ENCODE data around the gene EOGT.

DNA sequence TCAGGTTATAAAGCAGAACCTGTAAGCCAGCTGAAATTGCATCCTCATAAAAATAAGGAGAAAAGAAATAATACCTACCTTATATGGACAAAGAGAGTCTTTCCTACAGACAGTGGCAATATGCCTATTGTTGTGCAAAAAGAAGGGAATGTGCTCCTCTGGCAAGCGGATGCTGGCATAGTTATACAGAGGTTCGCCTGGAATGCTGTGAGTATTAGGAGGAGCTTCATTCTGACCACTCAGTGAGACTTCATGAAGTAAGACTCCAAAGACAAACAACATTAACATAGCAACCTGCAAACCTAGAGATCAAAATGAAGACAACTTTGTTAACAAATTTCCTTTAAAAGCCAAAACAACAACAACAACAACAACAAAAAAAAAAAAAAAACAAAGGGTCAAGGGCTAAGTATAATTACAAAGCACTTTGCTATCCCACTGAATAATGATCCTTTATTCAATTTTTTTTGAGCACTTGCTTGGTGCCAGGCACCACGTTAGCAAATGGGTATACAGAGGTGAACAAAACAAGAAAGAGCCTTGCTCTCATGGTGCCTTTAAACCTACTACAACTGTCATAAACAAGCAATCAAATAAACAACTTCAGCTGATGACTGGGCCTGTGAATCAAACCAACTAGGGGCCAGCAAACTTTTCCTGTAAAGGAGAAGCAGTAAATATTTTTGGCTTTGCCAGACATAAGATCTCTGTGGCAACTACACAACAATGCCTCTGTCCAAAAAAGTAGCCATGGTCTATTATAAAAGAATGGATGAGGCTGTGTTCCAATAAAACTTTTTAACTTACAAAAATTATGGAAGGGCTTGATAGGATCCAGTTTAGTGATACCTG is 3.7 kb downstream of the EOGT start:
- TF ChIP-seq EP300 (IDR thresholded peaks at IDR 0.05), result no peak
- TF ChIP-seq, protein P1, sequence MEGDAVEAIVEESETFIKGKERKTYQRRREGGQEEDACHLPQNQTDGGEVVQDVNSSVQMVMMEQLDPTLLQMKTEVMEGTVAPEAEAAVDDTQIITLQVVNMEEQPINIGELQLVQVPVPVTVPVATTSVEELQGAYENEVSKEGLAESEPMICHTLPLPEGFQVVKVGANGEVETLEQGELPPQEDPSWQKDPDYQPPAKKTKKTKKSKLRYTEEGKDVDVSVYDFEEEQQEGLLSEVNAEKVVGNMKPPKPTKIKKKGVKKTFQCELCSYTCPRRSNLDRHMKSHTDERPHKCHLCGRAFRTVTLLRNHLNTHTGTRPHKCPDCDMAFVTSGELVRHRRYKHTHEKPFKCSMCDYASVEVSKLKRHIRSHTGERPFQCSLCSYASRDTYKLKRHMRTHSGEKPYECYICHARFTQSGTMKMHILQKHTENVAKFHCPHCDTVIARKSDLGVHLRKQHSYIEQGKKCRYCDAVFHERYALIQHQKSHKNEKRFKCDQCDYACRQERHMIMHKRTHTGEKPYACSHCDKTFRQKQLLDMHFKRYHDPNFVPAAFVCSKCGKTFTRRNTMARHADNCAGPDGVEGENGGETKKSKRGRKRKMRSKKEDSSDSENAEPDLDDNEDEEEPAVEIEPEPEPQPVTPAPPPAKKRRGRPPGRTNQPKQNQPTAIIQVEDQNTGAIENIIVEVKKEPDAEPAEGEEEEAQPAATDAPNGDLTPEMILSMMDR (IDR thresholded peaks at IDR 0.05), result no peak
